ENCODE data around the gene ZNF469. TPM values are rescaled to one million over a fixed set of nuclear protein-coding genes. Genes with fewer than 3 reads are reported as not detected.

ZNF469 gene
- polyA plus RNA-seq, 3 donors = 0.02 to 0.16 (median 0.10) TPM

DNA sequence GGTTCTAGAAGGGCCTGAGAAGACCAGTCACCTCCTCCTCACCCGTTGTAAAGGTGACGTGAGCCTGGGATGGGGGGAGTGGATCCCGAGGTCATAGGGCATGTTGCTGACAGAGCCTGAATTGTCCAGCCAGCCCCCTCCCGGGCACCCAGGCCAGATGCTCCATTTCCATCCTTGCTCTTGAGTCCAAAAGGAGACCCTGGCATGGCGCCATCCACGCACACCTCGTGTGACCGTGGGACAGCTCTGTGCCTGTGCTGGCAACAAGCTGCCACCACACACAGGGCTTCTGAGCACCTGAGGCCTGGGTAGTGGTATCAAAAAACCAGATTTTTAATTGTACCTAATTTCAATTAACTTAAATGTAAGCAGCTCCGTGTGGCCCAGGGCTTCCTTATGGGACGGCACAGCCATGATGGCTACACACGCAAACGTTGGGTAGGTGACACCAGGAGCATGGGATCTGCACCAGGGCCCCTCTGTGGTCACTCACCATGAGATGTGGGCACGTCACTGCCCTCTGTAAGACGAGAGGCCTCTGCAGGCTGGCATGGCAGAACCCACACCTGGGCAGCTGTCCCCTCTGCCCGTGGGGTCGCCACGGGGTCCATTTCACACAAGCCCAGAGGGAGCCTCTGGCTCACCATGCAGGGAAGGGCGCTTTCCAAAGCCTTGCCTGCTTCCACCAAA lies 37.6 kb upstream of the ZNF469 start:
- peaks cover 0 to 11% of the 10 kb centered on the region in 2 donors for H3K9me3 ChIP-seq (replicated peaks in 1 of 2; ENCODE audit: control insufficient read depth in 1 of 2, insufficient read depth in 1 of 2, low read length in 2 of 2)
- TF ChIP-seq, protein P1, sequence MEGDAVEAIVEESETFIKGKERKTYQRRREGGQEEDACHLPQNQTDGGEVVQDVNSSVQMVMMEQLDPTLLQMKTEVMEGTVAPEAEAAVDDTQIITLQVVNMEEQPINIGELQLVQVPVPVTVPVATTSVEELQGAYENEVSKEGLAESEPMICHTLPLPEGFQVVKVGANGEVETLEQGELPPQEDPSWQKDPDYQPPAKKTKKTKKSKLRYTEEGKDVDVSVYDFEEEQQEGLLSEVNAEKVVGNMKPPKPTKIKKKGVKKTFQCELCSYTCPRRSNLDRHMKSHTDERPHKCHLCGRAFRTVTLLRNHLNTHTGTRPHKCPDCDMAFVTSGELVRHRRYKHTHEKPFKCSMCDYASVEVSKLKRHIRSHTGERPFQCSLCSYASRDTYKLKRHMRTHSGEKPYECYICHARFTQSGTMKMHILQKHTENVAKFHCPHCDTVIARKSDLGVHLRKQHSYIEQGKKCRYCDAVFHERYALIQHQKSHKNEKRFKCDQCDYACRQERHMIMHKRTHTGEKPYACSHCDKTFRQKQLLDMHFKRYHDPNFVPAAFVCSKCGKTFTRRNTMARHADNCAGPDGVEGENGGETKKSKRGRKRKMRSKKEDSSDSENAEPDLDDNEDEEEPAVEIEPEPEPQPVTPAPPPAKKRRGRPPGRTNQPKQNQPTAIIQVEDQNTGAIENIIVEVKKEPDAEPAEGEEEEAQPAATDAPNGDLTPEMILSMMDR (IDR thresholded peaks at IDR 0.05) = no peak
- no peak overlapping the region for H3K27ac Mint-ChIP-seq
- H3K27ac ChIP-seq (ENCODE audit: low read depth in 1 of 2, low read length in 2 of 2) = no peak overlapping the region
- 92% methylated on average over 12 of the region's 18 CpGs for WGBS (ENCODE audit: insufficient coverage)
- H3K4me1 ChIP-seq (ENCODE audit: control insufficient read depth in 1 of 2, insufficient read depth in 2 of 2, low read length in 2 of 2) = no peaks in the 10 kb centered on the region
- peaks cover 3% of the 10 kb centered on the region for H3K4me1 Mint-ChIP-seq
- no peak overlapping the region for H2AFZ ChIP-seq (ENCODE audit: insufficient read depth, low read depth, low read length, poor library complexity, severe bottlenecking)
- H3K27me3 ChIP-seq (ENCODE audit: control insufficient read depth in 2 of 2, insufficient read depth in 2 of 2, low read length in 2 of 2) = no peaks in the 10 kb centered on the region
- peaks cover 1 to 7% (median 5%) of the 10 kb centered on the region in 3 donors for H3K27me3 Mint-ChIP-seq (ENCODE audit: low read depth in 3 of 3)
- H3K4me3 Mint-ChIP-seq = no peak overlapping the region
- no peak overlapping the region for H3K9ac ChIP-seq (ENCODE audit: insufficient read depth, low read length, poor library complexity, severe bottlenecking)
- H3K36me3 Mint-ChIP-seq = no peaks in the 10 kb centered on the region
- no peak for DNase-seq
- intact Hi-C loops (cut with micrococcal nuclease) = no loop called here
- H3K4me3 ChIP-seq (replicated peaks in 1 of 3; ENCODE audit: low read depth in 2 of 3, low read length in 3 of 3) = no peak overlapping the region
- no peak overlapping the region for H3K4me2 ChIP-seq (replicated peaks; ENCODE audit: extremely low read depth, low read length, poor library complexity, severe bottlenecking)
- H3K9me3 Mint-ChIP-seq = peaks cover 0 to 10% (median 8%) of the 10 kb centered on the region in 7 donors
- H3K79me2 ChIP-seq (ENCODE audit: insufficient read depth, low read length) = no peaks in the 10 kb centered on the region
- no peaks in the 10 kb centered on the region for H3K36me3 ChIP-seq (replicated peaks in 1 of 2; ENCODE audit: control insufficient read depth in 1 of 2, insufficient read depth in 2 of 2, low read length in 2 of 2)
- no peaks in the 10 kb centered on the region for H4K20me1 ChIP-seq (ENCODE audit: insufficient read depth, low read length)

DNA sequence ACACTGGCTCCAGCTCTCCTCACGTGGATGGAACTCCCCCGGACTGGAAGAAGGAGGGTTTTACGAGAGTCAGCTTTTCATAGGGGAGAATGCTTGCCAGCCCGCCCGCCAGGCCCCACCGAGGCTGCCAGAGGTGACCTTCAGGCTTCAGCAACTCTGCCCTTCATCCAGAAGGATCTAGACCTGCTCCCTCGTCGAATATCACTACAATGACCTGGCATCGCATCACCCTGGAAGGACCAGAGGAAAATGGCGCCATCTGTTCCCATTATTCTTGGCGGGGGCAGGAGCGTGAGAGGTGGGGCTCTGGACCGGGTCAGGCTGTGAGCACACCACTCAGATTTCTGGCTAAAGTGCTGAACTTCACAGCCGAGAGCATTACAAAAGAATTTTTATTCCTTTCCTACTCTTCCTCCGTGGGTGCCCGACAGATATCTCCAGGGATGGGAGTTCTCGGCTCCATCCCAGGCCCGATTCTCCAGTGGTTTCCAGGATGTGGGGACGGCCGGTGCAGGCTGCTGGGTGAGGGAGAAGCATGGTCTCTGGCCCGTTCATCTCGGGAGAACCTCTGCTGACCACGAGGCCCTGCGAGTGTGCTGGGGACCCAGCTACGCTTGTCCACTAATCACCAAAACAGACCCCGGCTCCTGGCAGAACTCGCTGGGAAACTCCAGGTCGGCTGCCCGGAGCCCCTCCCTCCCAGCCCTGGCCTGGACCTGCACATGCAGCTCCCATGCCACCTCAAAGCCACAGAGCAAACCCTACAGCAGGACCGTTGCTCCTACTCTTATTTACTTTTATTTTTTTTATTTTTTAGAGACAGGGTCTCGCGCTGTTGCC lies 36.8 kb upstream of the ZNF469 start:
- no peak overlapping the region for H3K27ac ChIP-seq (ENCODE audit: low read depth in 1 of 2, low read length in 2 of 2)
- H3K4me3 ChIP-seq (replicated peaks in 1 of 3; ENCODE audit: low read depth in 2 of 3, low read length in 3 of 3) = no peak overlapping the region
- H3K36me3 Mint-ChIP-seq = no peaks in the 10 kb centered on the region
- H3K9ac ChIP-seq (ENCODE audit: insufficient read depth, low read length, poor library complexity, severe bottlenecking) = no peak overlapping the region
- DNase-seq = no peak
- no peaks in the 10 kb centered on the region for H3K4me1 ChIP-seq (ENCODE audit: control insufficient read depth in 1 of 2, insufficient read depth in 2 of 2, low read length in 2 of 2)
- WGBS (ENCODE audit: insufficient coverage) = 95% methylated on average over 25 of the region's 32 CpGs
- H3K36me3 ChIP-seq (replicated peaks in 1 of 2; ENCODE audit: control insufficient read depth in 1 of 2, insufficient read depth in 2 of 2, low read length in 2 of 2) = no peaks in the 10 kb centered on the region
- H3K4me2 ChIP-seq (replicated peaks; ENCODE audit: extremely low read depth, low read length, poor library complexity, severe bottlenecking) = no peak overlapping the region
- no peaks in the 10 kb centered on the region for H4K20me1 ChIP-seq (ENCODE audit: insufficient read depth, low read length)
- H3K27ac Mint-ChIP-seq = no peak overlapping the region
- no peak overlapping the region for H2AFZ ChIP-seq (ENCODE audit: insufficient read depth, low read depth, low read length, poor library complexity, severe bottlenecking)
- peaks cover 0 to 11% of the 10 kb centered on the region in 2 donors for H3K9me3 ChIP-seq (replicated peaks in 1 of 2; ENCODE audit: control insufficient read depth in 1 of 2, insufficient read depth in 1 of 2, low read length in 2 of 2)
- TF ChIP-seq, protein P1 (IDR thresholded peaks at IDR 0.05) = no peak
- H3K4me1 Mint-ChIP-seq = peaks cover 3% of the 10 kb centered on the region
- intact Hi-C loops (cut with micrococcal nuclease) = no loop called here
- H3K27me3 ChIP-seq (ENCODE audit: control insufficient read depth in 2 of 2, insufficient read depth in 2 of 2, low read length in 2 of 2) = no peaks in the 10 kb centered on the region
- H3K9me3 Mint-ChIP-seq = peaks cover 0 to 10% (median 8%) of the 10 kb centered on the region in 7 donors
- H3K27me3 Mint-ChIP-seq (ENCODE audit: low read depth in 3 of 3) = peaks cover 2 to 7% (median 2%) of the 10 kb centered on the region in 3 donors
- H3K79me2 ChIP-seq (ENCODE audit: insufficient read depth, low read length) = no peaks in the 10 kb centered on the region
- no peak overlapping the region for H3K4me3 Mint-ChIP-seq

Measured in CD14-positive monocyte (primary cell).